ENCODE results near the gene NAPA.

NAPA gene

DNA sequence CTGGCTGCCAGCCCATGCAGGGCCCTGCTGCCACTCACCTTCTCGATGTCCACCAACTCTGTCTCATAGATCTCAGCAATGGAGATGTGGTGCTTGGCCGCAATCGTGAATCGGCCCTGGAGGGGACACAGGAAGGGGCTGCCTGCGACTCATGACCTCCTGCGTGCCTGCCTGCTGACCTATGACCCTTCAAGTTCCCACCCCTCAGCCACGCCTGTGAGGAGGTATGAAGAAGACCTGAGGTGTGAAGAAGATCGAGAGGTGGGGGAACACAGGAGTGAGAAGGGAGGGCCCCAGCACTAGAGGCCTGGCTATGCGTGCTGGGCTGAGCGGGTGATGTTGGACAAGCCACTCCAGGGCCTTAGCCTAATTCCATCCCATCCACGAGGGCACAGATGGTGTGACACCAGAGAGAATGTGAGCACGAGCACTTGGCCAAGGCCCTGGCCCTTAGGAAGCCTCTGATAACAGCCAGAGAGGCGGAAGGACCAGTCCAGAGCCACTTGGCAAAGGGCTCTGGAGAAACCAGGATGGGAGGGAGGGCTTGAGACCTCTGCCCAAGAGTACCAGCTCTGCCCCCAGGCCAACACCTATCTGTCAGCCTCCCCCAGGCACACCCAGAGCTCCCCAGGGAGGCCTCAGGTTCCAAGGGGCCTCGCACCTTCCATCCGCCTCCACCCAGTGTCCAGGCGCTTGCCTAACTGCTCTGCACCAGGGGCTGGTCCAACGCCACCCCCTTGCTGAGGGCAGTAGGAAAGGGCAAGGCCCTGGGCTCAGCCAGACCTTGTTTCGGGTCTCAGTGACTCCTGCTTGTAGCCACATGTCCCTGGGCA is 21.3 kb downstream of the NAPA start:
- DNase-seq (ENCODE audit: low spot score), result no peak
- TF ChIP-seq, protein P1, sequence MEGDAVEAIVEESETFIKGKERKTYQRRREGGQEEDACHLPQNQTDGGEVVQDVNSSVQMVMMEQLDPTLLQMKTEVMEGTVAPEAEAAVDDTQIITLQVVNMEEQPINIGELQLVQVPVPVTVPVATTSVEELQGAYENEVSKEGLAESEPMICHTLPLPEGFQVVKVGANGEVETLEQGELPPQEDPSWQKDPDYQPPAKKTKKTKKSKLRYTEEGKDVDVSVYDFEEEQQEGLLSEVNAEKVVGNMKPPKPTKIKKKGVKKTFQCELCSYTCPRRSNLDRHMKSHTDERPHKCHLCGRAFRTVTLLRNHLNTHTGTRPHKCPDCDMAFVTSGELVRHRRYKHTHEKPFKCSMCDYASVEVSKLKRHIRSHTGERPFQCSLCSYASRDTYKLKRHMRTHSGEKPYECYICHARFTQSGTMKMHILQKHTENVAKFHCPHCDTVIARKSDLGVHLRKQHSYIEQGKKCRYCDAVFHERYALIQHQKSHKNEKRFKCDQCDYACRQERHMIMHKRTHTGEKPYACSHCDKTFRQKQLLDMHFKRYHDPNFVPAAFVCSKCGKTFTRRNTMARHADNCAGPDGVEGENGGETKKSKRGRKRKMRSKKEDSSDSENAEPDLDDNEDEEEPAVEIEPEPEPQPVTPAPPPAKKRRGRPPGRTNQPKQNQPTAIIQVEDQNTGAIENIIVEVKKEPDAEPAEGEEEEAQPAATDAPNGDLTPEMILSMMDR (IDR thresholded peaks at IDR 0.05; ENCODE audit: extremely low read depth, missing control alignments), result no peak

DNA sequence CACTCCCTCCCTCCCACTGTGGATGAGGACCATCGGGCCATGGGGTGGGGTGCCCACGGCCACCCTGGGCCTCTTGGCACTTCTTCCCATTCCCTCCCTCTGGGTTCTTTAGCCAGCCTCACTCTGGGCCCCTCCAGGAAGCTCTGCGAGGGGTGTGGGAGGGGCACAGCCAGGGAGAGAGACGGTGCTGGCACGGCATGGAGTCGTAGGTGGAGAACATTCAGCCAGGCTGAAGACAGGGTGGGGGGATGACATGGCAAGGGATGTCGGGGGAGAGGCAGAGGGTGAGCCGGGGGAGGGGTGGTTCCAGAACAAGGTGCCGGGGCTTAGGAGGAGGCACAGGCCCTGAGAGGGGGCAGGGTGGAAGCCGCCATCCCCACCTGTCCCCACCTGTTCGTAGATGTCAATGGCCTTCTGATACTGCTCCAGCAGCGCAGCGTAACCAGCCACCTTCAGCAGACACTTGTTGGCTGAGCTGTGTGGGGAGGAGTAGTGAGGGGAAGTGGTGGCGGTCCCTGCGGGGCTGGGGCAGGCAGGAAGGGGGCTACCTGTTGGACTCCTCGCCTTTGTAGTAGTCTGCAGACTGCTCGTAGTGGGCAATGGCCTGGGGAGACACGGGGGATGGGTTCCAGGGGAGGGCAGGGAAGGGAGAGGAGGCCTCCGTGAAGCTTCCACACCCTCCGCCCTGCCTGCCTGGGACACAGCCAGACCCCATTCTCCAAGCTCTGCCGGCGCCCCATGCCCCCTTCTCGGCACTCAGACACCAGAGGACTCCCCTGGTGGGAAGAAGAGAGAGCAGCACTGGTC is 22.1 kb downstream of the NAPA start:
- TF ChIP-seq, protein P1 (IDR thresholded peaks at IDR 0.05; ENCODE audit: extremely low read depth, missing control alignments), result no peak
- DNase-seq (ENCODE audit: low spot score), result no peak

DNA sequence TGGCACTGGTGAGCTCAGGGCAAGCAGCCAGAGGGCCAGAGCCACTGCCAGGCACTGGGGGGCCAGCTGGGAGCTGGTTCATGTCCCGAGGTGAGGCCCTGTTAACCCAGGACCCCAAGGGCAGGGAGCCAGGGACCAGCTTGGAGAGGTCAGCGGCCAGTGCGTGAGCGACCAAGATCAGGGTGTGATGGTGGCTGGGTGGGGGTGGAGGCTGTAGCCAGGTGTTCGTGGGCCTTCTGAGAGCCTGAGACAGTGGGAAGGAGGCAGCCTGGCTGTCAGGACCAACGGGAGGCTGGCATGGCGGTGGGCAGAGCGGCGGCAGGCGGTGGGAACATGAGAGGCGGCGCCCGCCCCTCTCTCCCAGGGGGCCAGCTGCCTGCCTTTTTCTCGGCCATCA is 22.7 kb downstream of the NAPA start:
- no peak for DNase-seq (ENCODE audit: low spot score)
- TF ChIP-seq, protein P1 (IDR thresholded peaks at IDR 0.05; ENCODE audit: extremely low read depth, missing control alignments), result no peak

DNA sequence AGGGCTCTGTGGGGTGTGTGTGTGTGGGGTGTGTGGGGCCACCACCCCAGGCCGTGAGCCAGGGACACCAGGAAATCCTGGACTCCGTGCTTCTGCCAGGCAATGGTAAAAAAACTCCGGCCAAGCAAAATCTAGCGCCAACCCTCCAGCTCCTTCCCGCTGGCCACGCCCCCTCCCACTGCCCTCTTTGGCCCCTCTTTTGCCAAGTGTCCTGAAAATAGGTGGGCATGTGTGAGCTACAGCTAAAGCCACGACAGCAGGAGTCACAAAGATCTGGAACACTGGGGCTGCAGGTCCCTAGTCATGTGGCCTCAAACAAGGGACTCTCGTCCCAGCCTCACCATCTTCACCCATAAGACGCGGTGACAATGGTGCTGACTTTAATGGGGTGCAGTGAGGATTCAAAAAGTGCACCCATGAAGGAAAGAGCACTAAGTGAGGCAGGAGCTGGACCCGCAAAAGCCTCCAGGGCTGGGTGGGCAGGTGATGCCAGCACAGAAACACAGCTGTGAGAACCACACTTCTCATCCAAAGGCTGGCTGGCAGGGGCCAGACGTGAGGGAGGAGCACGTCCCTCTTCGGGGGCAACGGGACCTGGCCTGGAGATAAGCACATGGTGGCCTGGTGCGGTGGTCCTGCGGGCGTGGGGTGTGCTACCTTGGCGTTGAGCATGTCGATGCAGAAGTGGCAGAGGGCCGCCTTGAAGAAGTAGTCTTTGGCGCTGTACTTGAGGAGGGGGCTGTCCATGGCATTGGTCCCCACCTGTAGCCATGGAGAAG is 23.3 kb downstream of the NAPA start:
- DNase-seq (ENCODE audit: low spot score), result no peak
- TF ChIP-seq, protein P1 (IDR thresholded peaks at IDR 0.05; ENCODE audit: extremely low read depth, missing control alignments), result no peak

DNA sequence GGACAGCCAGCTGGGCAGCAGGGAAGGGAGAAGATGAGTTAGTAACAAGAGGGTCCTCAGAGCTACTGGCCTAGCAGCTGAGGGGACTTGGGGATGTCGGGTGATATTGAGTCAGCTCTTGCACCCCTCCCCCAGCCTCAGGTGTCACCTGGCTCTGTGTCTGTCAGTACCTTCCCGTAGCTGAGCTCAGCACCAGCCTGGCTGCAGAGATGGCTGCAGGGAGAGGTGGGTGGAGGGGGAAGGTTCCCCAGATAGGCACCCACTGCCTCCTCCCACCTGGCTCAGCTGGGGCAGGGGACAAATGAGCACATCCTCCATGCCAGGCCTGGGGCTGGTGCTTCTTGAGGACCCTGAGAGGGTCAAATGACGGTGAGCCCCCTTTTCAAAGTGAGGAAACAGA is 24.0 kb downstream of the NAPA start:
- TF ChIP-seq, protein P1 (IDR thresholded peaks at IDR 0.05; ENCODE audit: extremely low read depth, missing control alignments), result no peak
- DNase-seq (ENCODE audit: low spot score), result no peak

DNA sequence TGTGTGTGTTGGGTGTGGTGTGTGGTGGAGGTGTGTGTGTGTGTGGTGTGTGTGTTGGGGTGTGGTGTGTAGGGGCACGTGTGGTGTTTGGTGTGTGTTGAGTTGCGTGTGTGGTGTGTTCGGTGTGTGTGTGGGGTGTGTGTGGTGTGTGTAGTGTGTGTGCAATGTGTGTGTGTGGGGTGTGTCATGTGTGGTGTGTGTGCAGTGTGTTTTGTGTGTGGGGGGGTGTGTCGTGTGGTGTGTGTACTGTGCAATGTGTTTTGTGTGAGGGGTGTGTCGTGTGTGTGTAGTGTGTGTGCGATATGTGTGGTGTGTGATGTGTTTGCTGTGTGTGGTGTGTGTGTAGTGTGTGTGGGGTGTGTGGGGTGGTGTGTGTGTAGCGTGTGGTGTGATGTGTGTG is 24.8 kb downstream of the NAPA start:
- no peak for DNase-seq (ENCODE audit: low spot score)
- TF ChIP-seq, protein P1 (IDR thresholded peaks at IDR 0.05; ENCODE audit: extremely low read depth, missing control alignments), result no peak

Data from GM20000 (cell line).